ENCODE measurements around the gene THSD7A.

- TF ChIP-seq EZH2 (IDR thresholded peaks at IDR 0.05; ENCODE audit: borderline replicate concordance, low read depth, low read length, poor library complexity, severe bottlenecking) (no peak), CTCF (conservative IDR thresholded peaks at IDR 0.05; ENCODE audit: low read depth, low read length) (peak; percentile 75)
These were observed 274.4 kb downstream of the THSD7A start for GRCh38 chr7:11557627-11558026.
